Karpas-422 (cell line): ENCODE results near the gene PEX10. TPM values are rescaled to one million over a fixed set of nuclear protein-coding genes. Genes with fewer than 3 reads are reported as not detected.

ENCODE experiments used
- DNase-seq: peaks from one replicate; pipeline ENCODE4 v3.0.0-alpha.2; 2015
- H2AFZ ChIP-seq: fragments of 200-600 bp; sonication (generic); 2 replicates; pipeline ENCODE4 v1.6.1; 2014; ENCODE audit warnings: antibody characterized with exemption, low read length, mixed read lengths
- H3K27ac ChIP-seq: fragments of 200-600 bp; sonication (generic); 2 replicates; pipeline ENCODE4 v1.5.1; 2014; ENCODE audit warnings: mild to moderate bottlenecking, low read length, moderate library complexity
- H3K27me3 ChIP-seq: fragments of 200-600 bp; sonication (generic); 2 replicates; pipeline ENCODE4 v1.6.1; 2014; ENCODE audit warnings: low read length, mixed read lengths
- H3K36me3 ChIP-seq: fragments of 200-600 bp; sonication (generic); 2 replicates; pipeline ENCODE4 v1.6.1; 2014; ENCODE audit warnings: low read length, mixed read lengths; ENCODE audit not compliant: insufficient read depth
- H3K4me1 ChIP-seq: fragments of 200-600 bp; sonication (generic); 2 replicates; pipeline ENCODE4 v1.6.1; 2014; ENCODE audit warnings: mild to moderate bottlenecking, low read length, mixed read lengths
- H3K4me2 ChIP-seq: fragments of 200-600 bp; sonication (generic); 2 replicates; pipeline ENCODE4 v1.6.1; 2014; ENCODE audit warnings: low read length, low read depth, mild to moderate bottlenecking; ENCODE audit not compliant: poor library complexity, severe bottlenecking
- H3K4me3 ChIP-seq: fragments of 200-600 bp; sonication (generic); 2 replicates; pipeline ENCODE4 v1.5.1; 2014; ENCODE audit warnings: mild to moderate bottlenecking, antibody characterized with exemption, low read length, mixed read lengths
- H3K79me2 ChIP-seq: fragments of 200-600 bp; sonication (generic); 2 replicates; pipeline ENCODE4 v1.6.1; 2014; ENCODE audit warnings: mild to moderate bottlenecking, low read length, mixed read lengths
- H3K9ac ChIP-seq: fragments of 200-600 bp; sonication (generic); 2 replicates; pipeline ENCODE4 v1.6.0; 2014; ENCODE audit warnings: low read length
- H3K9me2 ChIP-seq: fragments of 200-600 bp; sonication (generic), shearing (Covaris generic); replicated peaks from 2 replicates; pipeline ENCODE4 v1.6.0; 2014; ENCODE audit warnings: mild to moderate bottlenecking, low read length, moderate library complexity; ENCODE audit not compliant: insufficient read depth
- H3K9me3 ChIP-seq: fragments of 300-700, 200-600 bp; sonication (generic); 2 replicates; pipeline ENCODE4 v1.6.1; 2014; ENCODE audit warnings: low read length, mixed read lengths
- H4K20me1 ChIP-seq: fragments of 200-600 bp; sonication (generic); 2 replicates; pipeline ENCODE4 v1.6.1; 2014; ENCODE audit warnings: mild to moderate bottlenecking, antibody characterized with exemption, low read length, low read depth; ENCODE audit not compliant: insufficient read depth
- total RNA-seq: library from RNA; depleted of rRNA; stranded (reverse); fragments of >200 nt; shearing (Covaris generic); gene quantifications from 2 replicates; pipeline ENCODE4 v1.2.3, GENCODE V29; 2014; ENCODE audit warnings: low replicate concordance

PEX10 gene
- total RNA-seq, 1 experiment from 2014 or later, result 21.4 TPM

GRCh38 chr1:2374252-2375155 is 37.9 kb downstream of the PEX10 start:
- Histone ChIP-seq H3K4me3 (no peak overlapping the region), H4K20me1 (peaks cover 4% of the 10 kb centered on the region; the same call in 1 of the 2 replicates), H2AFZ (no peak overlapping the region), H3K27me3 (no peaks in the 10 kb centered on the region), H3K9me3 (no peaks in the 10 kb centered on the region), H3K79me2 (no peaks in the 10 kb centered on the region), H3K9ac (no peak overlapping the region), H3K9me2 (no peaks in the 10 kb centered on the region), H3K4me1 (peaks cover 12% of the 10 kb centered on the region), H3K4me2 (peak overlapping the region; percentile 11), H3K27ac (no peak overlapping the region), H3K36me3 (no peaks in the 10 kb centered on the region)
- DNase-seq, result peak; percentile 50

- Histone ChIP-seq H3K9me3 (no peaks in the 10 kb centered on the region), H3K4me1 (peaks cover 12% of the 10 kb centered on the region), H4K20me1 (peaks cover 4% of the 10 kb centered on the region; the same call in 1 of the 2 replicates), H3K4me3 (no peak overlapping the region), H3K36me3 (no peaks in the 10 kb centered on the region), H3K79me2 (no peaks in the 10 kb centered on the region), H3K4me2 (no peak overlapping the region), H3K27ac (no peak overlapping the region), H3K27me3 (no peaks in the 10 kb centered on the region), H3K9ac (no peak overlapping the region), H2AFZ (no peak overlapping the region), H3K9me2 (no peaks in the 10 kb centered on the region)
- DNase-seq, result no peak
Observed at GRCh38 chr1:2373551-2374251, 38.7 kb downstream of the PEX10 start.

GRCh38 chr1:2372551-2373490 is 39.5 kb downstream of the PEX10 start:
- Histone ChIP-seq H3K9ac (no peak overlapping the region), H3K9me2 (no peaks in the 10 kb centered on the region), H3K36me3 (no peaks in the 10 kb centered on the region), H3K4me3 (no peak overlapping the region), H3K27ac (no peak overlapping the region), H2AFZ (no peak overlapping the region), H4K20me1 (peaks cover 4% of the 10 kb centered on the region; the same call in 1 of the 2 replicates), H3K4me1 (peaks cover 12% of the 10 kb centered on the region), H3K4me2 (no peak overlapping the region), H3K79me2 (no peaks in the 10 kb centered on the region), H3K9me3 (no peaks in the 10 kb centered on the region), H3K27me3 (no peaks in the 10 kb centered on the region)
- DNase-seq, result no peak

GRCh38 chr1:2368053-2368744 is 44.2 kb downstream of the PEX10 start:
- no peak overlapping the region for H3K27ac ChIP-seq

GRCh38 chr1:2363847-2364513 is 48.4 kb downstream of the PEX10 start:
- Histone ChIP-seq H2AFZ (no peak overlapping the region), H3K79me2 (no peaks in the 10 kb centered on the region), H3K9me2 (no peaks in the 10 kb centered on the region), H3K27me3 (no peaks in the 10 kb centered on the region), H4K20me1 (no peaks in the 10 kb centered on the region), H3K4me2 (no peak overlapping the region), H3K4me3 (no peak overlapping the region), H3K27ac (no peak overlapping the region), H3K36me3 (no peaks in the 10 kb centered on the region), H3K4me1 (no peaks in the 10 kb centered on the region), H3K9ac (no peak overlapping the region), H3K9me3 (no peaks in the 10 kb centered on the region)
- no peak for DNase-seq

More at GRCh38 chr1:2368053-2368744, 44.2 kb downstream of the PEX10 start:
- no peaks in the 10 kb centered on the region for H3K27me3 ChIP-seq
- H3K79me2 ChIP-seq, result no peaks in the 10 kb centered on the region
- H2AFZ ChIP-seq, result no peak overlapping the region
- no peak for DNase-seq
- no peak overlapping the region for H3K9ac ChIP-seq
- H3K4me3 ChIP-seq, result no peak overlapping the region
- no peaks in the 10 kb centered on the region for H4K20me1 ChIP-seq
- H3K9me3 ChIP-seq, result no peaks in the 10 kb centered on the region
- no peak overlapping the region for H3K4me2 ChIP-seq
- H3K4me1 ChIP-seq, result no peaks in the 10 kb centered on the region
- H3K36me3 ChIP-seq, result no peaks in the 10 kb centered on the region
- no peaks in the 10 kb centered on the region for H3K9me2 ChIP-seq

- Histone ChIP-seq H3K4me1 (no peaks in the 10 kb centered on the region), H3K27ac (no peak overlapping the region), H3K36me3 (no peaks in the 10 kb centered on the region), H3K9me3 (no peaks in the 10 kb centered on the region), H3K27me3 (no peaks in the 10 kb centered on the region), H3K4me2 (no peak overlapping the region), H3K9me2 (no peaks in the 10 kb centered on the region), H3K79me2 (no peaks in the 10 kb centered on the region), H3K9ac (no peak overlapping the region), H4K20me1 (no peaks in the 10 kb centered on the region), H3K4me3 (no peak overlapping the region), H2AFZ (no peak overlapping the region)
- DNase-seq, result no peak
Observed at GRCh38 chr1:2360588-2361364, 51.6 kb downstream of the PEX10 start.
